ENCODE measurements around the gene EIF4E3.
A peak's percentile ranks its signal among the peaks of the same experiment; 100 is the strongest.

Gene EIF4E3

DNA sequence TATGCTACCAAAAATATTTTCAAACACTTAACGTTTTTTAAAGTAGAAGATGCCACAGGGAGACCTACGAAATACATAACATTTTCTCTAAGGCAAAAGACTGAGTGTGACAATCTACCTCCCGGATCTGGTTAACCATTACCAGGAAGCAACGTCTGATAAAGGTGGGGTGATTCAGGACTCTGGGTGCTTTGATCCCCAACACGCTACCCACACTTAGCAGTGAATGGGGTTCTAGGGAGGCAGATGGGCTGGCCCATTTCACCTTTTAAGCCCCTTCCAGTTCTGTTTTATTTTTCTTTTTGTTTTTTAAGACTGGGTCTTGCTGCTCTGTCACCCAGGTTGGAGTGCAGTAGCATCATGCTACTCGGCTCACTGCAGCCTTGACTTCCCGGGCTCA, 39.5 kb downstream of the EIF4E3 start:
- DNase-seq, result no peak

DNA sequence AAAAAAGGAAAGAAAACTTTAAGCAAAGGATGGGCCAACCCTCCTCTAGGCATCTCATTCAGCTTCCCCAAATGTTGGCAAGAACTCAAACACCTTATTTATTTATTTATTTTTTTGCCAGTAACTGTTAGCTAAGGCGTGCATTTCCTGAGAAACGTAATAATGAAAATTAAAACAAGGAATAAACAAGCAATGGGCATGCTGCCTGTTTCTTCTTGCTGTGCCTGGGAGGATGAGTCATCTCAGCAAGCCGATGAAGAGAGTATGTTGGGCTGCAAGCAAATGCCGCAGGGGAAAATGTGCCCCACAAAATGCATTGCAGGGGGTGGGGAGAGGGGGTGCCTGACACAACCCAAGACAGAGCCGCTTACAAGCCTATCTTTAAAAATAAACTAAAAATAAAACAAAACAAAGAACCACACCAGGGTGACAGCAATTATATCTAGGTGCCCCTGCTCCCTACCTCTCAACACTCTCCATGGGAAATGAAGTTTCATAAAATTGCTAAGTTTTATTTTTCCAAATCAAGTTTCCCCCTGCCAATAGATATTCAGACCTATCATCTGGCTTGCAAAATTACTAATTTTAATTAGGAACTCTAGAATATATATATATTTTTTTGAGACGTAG, 40.3 kb downstream of the EIF4E3 start:
- no peak for DNase-seq

DNA sequence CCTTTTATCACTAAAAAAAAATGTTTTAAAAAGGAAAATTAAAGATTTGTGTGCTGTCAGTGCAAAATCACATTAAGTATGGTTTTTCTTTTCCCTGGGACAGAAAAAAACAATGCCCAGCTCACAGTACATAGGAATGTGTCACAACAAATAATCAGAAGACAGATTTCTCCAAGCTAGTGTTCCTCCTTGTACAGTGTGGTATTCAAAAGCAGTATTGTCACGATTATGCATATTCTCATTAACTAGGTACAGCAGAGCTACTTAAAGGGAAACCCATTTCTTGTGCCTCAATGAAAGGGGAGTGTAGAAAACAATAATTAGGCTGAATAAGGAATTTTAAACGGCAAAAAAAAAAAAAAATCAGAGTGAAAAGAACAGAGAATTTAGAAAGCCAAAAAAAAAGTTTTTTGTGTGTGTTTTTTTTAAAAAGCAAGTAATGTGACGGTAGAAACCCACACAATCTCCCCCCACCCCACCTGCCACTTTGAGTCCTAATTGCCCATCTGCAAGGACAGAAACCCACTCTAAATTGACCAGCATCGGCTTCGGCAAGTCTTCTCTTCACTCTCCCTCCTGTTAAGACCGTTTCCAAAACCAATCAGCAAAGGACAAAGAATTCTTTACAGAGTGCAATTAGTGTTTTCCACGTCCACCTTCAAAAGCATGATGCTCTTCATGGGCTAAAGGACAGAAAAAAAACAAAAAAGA, 41.0 kb downstream of the EIF4E3 start:
- no peak for DNase-seq

GRCh38 chr3:71681224-71681668, 44.0 kb downstream of the EIF4E3 start:
- no peak for DNase-seq

GRCh38 chr3:71680603-71681002, 44.6 kb downstream of the EIF4E3 start:
- no peak for DNase-seq

DNA sequence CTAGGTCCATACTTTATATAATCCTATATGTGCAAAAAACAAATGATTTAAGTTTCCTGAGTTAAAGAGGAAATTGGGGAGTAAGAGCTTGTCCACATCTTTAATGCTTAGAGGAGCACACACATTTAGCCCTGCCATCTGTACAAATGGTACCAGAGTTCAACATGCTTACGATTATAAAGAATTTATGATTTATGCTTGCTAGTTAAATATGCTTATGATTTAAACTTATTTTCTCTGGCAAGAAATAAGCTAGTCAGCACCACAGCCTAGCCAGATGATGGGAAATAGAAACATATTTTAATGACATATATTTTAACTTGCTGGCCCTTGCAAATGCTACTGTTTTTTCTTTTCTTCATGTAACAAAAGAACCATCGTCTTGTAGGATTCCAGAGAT, 48.3 kb downstream of the EIF4E3 start:
- no peak for DNase-seq

DNA sequence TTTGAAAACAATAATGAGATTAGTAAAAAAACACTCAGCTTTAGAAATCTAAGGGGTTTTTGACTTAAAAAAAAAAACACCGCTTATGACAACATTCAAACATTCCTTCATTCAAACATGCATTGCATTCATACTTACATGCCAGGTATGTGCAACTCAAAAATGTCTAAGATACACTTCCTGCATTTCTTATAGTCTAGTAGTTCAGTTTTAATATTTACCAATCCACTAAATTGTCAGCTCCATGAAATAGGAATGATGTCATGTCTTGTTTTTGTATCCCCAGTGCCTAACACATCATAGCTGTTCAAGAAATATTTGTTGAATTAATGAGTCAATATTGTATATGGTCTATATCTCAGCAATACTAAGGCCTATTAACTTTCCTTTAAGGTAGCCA, 51.7 kb downstream of the EIF4E3 start:
- no peak for DNase-seq

DNA sequence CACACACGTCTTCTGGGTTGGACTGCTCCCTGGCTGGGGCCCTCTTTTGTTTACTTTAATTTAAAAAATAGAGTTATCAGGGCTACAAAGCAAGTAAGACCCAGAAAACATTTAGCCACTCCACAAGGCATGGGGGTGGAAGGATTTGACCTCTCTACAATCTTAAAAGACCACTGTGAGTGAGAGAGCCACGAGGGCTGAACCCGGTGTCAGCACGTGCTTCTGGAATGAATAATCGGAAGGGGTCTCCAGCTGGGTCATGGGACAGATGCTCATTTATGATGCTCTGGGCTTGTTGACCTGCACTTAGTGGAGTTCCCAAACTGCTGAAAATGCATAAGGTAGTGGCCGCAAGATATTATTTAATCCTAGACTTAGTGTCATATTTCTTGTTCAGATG, 52.4 kb downstream of the EIF4E3 start:
- DNase-seq, result no peak

DNA sequence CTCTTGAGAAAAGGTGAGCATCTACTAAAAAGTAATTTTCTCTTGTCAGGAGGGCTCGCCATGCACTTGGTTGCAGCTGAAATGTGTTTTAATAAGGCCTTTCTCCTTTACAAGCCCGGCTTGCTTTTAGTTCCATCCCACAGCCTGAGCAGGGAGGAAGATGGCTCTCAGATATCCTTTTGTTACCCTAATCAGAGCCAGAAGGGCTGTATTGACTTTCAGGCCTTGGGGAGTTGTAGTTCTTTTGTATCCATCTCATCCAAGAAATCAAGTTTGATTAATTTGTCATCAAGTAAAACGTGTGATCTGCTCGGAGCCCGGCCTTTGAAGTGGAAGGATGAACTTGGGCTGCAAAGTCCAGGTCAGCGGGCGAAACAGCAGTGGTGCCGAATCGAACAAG, 52.9 kb downstream of the EIF4E3 start:
- no peak for DNase-seq

DNA sequence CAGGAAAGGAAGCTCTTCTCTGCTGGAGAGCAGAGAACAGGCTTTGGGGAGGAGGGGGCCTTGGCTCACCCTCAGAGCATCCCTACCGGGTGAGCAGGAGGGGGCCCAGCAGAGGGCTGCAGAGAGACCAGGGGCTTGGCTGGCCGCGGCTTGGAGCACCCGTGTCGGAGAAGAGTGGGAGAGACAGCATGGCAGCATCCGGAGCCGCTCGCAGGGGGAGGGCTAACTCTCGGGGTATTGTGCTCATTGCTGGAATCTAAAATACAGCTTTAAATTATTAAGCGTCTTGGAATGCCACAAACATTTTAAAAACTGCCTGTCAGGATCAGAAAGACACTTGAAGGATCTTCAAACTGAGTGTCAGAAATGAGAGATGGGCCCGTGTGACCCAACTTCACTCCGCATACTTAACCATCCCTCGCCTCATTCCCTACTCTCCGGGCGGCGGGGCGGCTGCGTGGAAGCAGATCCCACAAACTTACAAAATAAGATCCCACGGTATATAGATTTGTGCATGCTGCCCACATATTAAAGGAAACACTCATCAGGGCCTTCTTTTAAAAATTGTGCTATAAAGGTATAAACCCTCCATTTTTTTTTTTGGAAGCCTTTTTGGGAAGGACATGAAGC, 53.9 kb downstream of the EIF4E3 start:
- no peak for DNase-seq

- no peak for DNase-seq
Measured at GRCh38 chr3:71662568-71662967, 62.6 kb downstream of the EIF4E3 start.

GRCh38 chr3:71662056-71662455, 63.1 kb downstream of the EIF4E3 start:
- DNase-seq, result no peak

DNA sequence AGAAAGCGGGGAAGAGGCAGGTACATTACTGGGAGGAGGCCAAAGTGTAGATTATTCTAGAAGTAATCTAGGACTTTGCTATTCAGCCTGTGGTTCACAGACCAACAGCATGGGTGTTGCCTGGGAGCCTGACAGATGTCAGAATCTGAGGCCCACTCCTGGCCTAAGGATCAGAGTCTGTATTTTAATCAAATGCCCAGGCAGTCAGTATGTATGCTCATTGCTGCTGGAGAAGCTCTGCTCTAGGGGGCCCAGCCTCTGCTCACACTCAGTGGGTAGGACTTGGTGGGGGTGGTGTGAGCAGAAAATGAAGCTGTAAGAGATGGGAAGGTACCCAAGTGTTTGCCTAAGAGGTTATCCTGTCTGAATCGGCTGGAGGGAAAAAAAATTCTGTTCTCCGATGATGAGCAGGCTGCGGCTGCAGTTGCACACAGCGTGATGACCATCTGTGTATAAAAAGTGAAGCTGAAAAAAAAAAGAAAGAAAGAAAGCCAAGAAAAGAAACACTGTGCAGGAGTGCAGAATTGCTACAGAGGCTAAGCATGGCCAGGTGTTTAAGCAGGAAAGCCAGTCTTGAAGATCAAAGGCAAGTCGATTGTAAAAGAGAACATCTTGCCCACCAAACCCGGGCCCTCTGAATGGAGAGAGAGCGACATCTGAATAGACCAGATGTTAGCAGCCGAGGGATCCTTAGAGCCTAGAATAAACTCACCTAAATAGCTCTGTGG, 65.2 kb downstream of the EIF4E3 start:
- DNase-seq, result no peak

- DNase-seq, result peak; percentile 77
Measured at GRCh38 chr3:71657831-71658530, 67.2 kb downstream of the EIF4E3 start.

DNA sequence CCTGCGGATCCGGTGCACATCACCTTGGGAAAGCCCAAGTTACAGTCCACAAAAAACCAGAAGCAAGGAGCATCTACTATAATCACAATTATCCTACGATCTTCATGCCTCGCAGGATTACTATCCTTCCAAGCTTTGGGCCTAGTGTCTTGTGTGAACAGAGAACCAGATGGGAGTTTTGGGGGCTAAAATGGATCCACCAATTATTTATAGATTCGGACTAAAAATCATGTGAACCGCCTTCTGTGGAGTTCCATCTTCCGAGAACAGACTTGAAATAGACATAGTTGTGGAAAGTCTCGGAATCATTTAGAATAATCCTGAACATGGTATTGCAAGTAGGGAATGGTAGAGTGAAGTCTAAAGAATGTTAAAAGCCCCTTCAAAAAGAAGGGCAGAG, 70.1 kb downstream of the EIF4E3 start:
- no peak for DNase-seq

GRCh38 chr3:71653414-71653807, 71.8 kb downstream of the EIF4E3 start:
- DNase-seq, result no peak

- DNase-seq, result peak; percentile 30
Measured at GRCh38 chr3:71652781-71653413, 72.3 kb downstream of the EIF4E3 start.

DNA sequence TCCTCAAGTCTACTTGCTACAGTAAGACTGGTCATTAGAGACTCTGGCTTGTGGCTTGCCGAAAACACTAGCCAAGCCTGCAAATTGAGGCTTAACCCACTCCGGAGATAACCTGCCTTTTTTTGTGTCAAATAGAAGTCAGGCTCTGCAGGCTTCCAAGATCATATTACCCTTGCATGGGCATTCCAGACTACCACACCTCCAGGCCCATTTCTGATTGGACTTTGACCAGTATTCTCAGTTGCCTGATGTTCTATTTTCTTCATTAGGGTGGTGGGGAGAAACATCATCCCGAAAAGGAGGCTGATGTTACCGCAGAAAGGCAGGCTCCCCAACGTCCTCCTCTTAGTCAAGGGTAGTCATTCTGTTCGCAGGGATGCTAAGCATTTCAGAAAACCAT, 73.6 kb downstream of the EIF4E3 start:
- DNase-seq, result no peak

DNA sequence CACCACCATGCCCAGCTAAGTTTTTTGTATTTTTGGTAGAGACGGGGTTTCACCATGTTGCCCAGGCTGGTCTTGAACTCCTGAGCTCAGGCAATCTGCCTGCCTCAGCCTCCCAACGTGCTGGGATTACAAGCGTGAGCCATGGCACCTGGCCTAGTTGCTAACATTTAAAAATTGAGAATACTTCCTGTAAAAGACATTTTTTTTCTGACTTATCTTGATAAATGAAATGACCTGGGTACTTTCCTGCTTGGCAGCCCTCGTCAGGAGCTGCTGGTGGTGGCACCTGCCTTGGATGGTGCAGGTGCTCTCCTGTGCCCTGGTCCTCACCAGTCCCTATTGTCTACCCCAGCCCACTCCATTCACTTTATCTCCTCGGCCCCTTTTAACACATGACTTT, 74.8 kb downstream of the EIF4E3 start:
- DNase-seq, result no peak

DNA sequence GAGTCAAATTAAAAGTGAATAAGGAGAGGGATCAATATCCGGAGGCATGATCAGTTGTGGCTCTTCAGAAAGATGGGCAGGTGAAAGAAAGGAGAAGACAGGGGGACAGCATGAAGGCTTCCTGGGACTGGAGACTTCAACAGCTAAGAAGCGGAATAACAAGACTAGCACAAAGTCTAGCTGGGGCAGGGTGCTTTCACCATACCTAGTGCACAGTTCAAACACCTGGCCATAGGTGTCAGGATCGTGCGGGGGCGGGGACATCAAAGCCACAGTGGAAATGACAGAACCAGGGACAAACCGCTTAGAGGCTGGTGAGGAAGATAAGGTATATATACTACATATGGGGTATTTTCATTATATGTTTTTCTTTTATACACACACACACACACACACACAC, 75.4 kb downstream of the EIF4E3 start:
- DNase-seq, result no peak

DNA sequence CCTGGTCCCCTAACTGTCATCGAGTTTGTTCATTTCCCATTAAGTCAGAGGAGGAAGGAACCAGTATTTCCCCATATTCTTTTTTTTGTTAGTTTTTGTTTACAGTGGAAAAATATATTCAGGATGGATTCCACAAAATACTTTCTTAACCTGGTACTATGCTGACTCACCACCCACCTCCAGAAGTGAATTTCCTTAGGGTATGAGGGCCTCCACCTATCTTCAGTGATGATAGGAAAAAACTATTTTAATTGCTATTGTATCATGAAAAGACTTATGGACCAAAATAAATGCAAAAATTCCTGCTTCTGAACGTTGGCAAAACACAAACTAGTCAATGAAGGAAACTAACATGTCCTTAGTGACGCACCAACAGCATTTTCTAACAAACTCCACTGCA, 77.5 kb downstream of the EIF4E3 start:
- DNase-seq, result no peak

- no peak for DNase-seq
Measured at GRCh38 chr3:71646971-71647370, 78.2 kb downstream of the EIF4E3 start.

DNA sequence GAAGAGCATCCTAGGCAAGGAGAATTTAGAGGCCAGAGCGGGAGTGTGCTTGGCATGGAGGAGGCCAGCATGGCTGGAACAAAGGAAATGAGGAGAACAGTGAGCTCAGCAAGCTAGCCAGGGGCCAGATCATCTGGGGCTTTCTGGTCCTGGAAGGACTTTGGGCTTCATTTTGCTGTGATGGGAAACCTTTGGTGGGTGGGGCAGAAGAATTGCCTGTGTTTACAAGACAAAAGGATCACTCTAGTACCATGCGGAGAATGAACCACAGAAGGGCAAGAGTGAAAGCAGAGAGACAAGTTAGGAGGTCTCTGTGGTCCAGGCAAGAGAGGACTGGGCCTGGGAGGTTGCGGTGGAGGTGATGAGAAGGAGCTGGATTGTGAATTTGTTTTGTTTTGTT, 80.1 kb downstream of the EIF4E3 start:
- DNase-seq, result no peak
